Breast epithelium (tissue), 3 donors: ENCODE measurements around the gene EFEMP1.
"Not testable (repeated sequence)": the region's sequence is repeated elsewhere in the genome, so short reads cannot be mapped to it uniquely, and the experiment has no call there.

Experiments
- POLR2A ChIP-seq: fragments of 450-650 bp; IDR thresholded peaks from one replicate; pipeline ENCODE4 v1.6.1; 2016; ENCODE audit warnings: antibody characterized with exemption, mild to moderate bottlenecking, moderate library complexity
- POLR2AphosphoS5 ChIP-seq, 3 donors: sonication (generic); formaldehyde crosslinking; IDR thresholded peaks; one replicate each; pipeline ENCODE4 v1.6.1; 2017; ENCODE audit warnings: antibody characterized with exemption in 3 of 3
- TF ChIP-seq, protein P1 (sequence below), 3 donors: fragments of 450-650 bp; IDR thresholded peaks; one replicate each; pipeline ENCODE4 v1.5.1; 2016 to 2017; ENCODE audit warnings: antibody characterized with exemption in 3 of 3, mild to moderate bottlenecking in 3 of 3, moderate library complexity in 3 of 3

DNA sequence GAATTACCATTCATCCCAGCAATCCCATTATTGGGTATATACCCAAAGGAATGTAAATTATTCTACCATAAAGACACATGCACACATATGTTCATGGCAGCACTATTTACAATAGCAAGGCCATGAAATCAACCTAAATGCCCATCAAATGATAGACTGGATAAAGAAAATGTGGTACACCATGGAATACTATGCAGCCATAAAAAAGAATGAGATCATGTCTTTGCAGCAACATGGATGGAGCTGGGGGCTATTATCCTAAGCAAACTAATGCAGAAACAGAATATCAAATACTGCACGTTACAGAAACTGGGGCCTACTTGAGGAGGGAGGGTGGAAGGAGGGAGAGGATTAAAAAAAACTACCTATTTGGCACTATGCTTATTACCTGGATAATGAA, 85.5 kb downstream of the EFEMP1 start:
- TF ChIP-seq, protein P1, sequence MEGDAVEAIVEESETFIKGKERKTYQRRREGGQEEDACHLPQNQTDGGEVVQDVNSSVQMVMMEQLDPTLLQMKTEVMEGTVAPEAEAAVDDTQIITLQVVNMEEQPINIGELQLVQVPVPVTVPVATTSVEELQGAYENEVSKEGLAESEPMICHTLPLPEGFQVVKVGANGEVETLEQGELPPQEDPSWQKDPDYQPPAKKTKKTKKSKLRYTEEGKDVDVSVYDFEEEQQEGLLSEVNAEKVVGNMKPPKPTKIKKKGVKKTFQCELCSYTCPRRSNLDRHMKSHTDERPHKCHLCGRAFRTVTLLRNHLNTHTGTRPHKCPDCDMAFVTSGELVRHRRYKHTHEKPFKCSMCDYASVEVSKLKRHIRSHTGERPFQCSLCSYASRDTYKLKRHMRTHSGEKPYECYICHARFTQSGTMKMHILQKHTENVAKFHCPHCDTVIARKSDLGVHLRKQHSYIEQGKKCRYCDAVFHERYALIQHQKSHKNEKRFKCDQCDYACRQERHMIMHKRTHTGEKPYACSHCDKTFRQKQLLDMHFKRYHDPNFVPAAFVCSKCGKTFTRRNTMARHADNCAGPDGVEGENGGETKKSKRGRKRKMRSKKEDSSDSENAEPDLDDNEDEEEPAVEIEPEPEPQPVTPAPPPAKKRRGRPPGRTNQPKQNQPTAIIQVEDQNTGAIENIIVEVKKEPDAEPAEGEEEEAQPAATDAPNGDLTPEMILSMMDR (IDR thresholded peaks at IDR 0.05): not testable (repeated sequence)
- not testable (repeated sequence) for TF ChIP-seq POLR2AphosphoS5 (IDR thresholded peaks at IDR 0.05); POLR2A
